Naive thymus-derived CD8-positive, alpha-beta T cell (primary cell): ENCODE data around the gene APOBEC3H. TPM values are rescaled to one million over a fixed set of nuclear protein-coding genes. Genes with fewer than 3 reads are reported as not detected.

ENCODE experiments used
- ATAC-seq, 2 donors: fragments of 150-1000 bp; cut with Tn5 transposase in 1 of 2; sonication (Bioruptor Pico), chemical (Tn5 transposase) in 1 of 2; 1 replicate in 1 of 2; 2 replicates in 1 of 2; pipeline ENCODE4 v1.10.0; 2021; ENCODE audit warnings: mild to moderate bottlenecking in 2 of 2, moderate library complexity in 2 of 2
- POLR2A ChIA-PET: fragments of 350-600 bp; sonication (Branson Sonifier 250); formaldehyde crosslinking; loops from one replicate; lab custom pipeline; 2021; ENCODE audit warnings: antibody characterized with exemption; lab: Charles Lee
- DNase-seq, 10 donors: peaks; one replicate each; pipeline versions ENCODE4 v3.0.0 to v3.0.0-alpha.2; 2020 to 2022
- H3K27ac Mint-ChIP-seq, 10 donors: one replicate each; pipeline ENCODE4 v1.8.0; 2020 to 2022; ENCODE audit warnings: mild to moderate bottlenecking in 10 of 10, mixed read lengths in 10 of 10, moderate library complexity in 4 of 10, inconsistent platforms in 1 of 10
- H3K27me3 Mint-ChIP-seq, 5 donors: one replicate each; pipeline ENCODE4 v1.8.0; 2021 to 2022; ENCODE audit warnings: mixed read lengths in 5 of 5
- H3K36me3 Mint-ChIP-seq, 3 donors: one replicate each; pipeline ENCODE4 v1.8.0; 2020 to 2022; ENCODE audit warnings: mixed read lengths in 3 of 3, mild to moderate bottlenecking in 2 of 3, inconsistent platforms in 1 of 3
- H3K4me1 Mint-ChIP-seq, 4 donors: one replicate each; pipeline ENCODE4 v1.8.0; 2021 to 2022; ENCODE audit warnings: mixed read lengths in 4 of 4
- H3K4me3 Mint-ChIP-seq, 10 donors: one replicate each; pipeline ENCODE4 v1.8.0; 2020 to 2022; ENCODE audit warnings: mild to moderate bottlenecking in 10 of 10, mixed read lengths in 10 of 10, moderate library complexity in 6 of 10, inconsistent platforms in 1 of 10
- H3K9me3 Mint-ChIP-seq, 9 donors: one replicate each; pipeline ENCODE4 v1.8.0; 2020 to 2022; ENCODE audit warnings: mixed read lengths in 9 of 9, mild to moderate bottlenecking in 3 of 9, inconsistent platforms in 1 of 9, moderate library complexity in 1 of 9
- polyA plus RNA-seq, 3 donors: library from polyadenylated mRNA; unstranded; fragments of 300-500 nt; fragmentation: Illumina TruSeq; gene quantifications; one replicate each; pipeline ENCODE4 v1.2.3, GENCODE V29; 2021
- total RNA-seq, 8 experiments: library from RNA in 2 of 8; stranded (reverse) in 2 of 8; gene quantifications; one replicate each; pipeline ENCODE4 v1.2.3 and lab custom pipeline; 2021 to 2026

Gene APOBEC3H
- total and polyA plus RNA-seq, 5 experiments from 2014 or later: 0.55 to 3.2 TPM; not detected in 3

- Mint-ChIP-seq H3K4me3 (peak overlapping the region in 3 of 10 donors; percentile 32 to 55 (median 48)), H3K4me1 (peaks cover 25 to 67% (median 55%) of the 10 kb centered on the region in 4 donors), H3K9me3 (no peaks in the 10 kb centered on the region), H3K27me3 (no peaks in the 10 kb centered on the region), H3K27ac (peak overlapping the region in 6 of 10 donors; percentile 49 to 91 (median 86)), H3K36me3 (no peaks in the 10 kb centered on the region)
- DNase-seq: no peak
- POLR2A ChIA-PET: interaction anchor here (1.2 to 1.5 kb wide), 2 partner anchors 10 to 13 kb away, joined by 3 to 4 read pairs; no protein-coding TSS in a partner anchor
- ATAC-seq: no peak
These were observed 982 bp downstream of the APOBEC3H start for GRCh38 chr22:39098026-39098425.

GRCh38 chr22:39098576-39098975, 1.5 kb downstream of the APOBEC3H start:
- peak overlapping the region in 3 of 10 donors; percentile 8 to 31 (median 29) for H3K4me3 Mint-ChIP-seq
- DNase-seq (no peak), ATAC-seq (no peak)
- no peaks in the 10 kb centered on the region for H3K9me3 Mint-ChIP-seq
- H3K36me3 Mint-ChIP-seq: no peaks in the 10 kb centered on the region
- H3K27ac Mint-ChIP-seq: peak overlapping the region in 9 of 10 donors; percentile 76 to 90 (median 83)
- no peaks in the 10 kb centered on the region for H3K27me3 Mint-ChIP-seq
- POLR2A ChIA-PET: interaction anchor here (1.2 to 1.5 kb wide), 2 partner anchors 10 to 13 kb away, joined by 3 to 4 read pairs; no protein-coding TSS in a partner anchor
- H3K4me1 Mint-ChIP-seq: peaks cover 24 to 64% (median 52%) of the 10 kb centered on the region in 4 donors

- no peak overlapping the region for H3K4me3 Mint-ChIP-seq
- no peaks in the 10 kb centered on the region for H3K36me3 Mint-ChIP-seq
- H3K27me3 Mint-ChIP-seq: no peaks in the 10 kb centered on the region
- DNase-seq (no peak), ATAC-seq (no peak)
- POLR2A ChIA-PET: no interaction called here
- H3K4me1 Mint-ChIP-seq: peaks cover 13 to 42% (median 30%) of the 10 kb centered on the region in 4 donors
- H3K27ac Mint-ChIP-seq: no peak overlapping the region
- H3K9me3 Mint-ChIP-seq: no peaks in the 10 kb centered on the region
These were observed 4.2 kb downstream of the APOBEC3H start for GRCh38 chr22:39101226-39101625.

GRCh38 chr22:39103431-39103830, 6.4 kb downstream of the APOBEC3H start:
- H3K9me3 Mint-ChIP-seq: no peaks in the 10 kb centered on the region
- DNase-seq (no peak), ATAC-seq (no peak)
- POLR2A ChIA-PET: no interaction called here
- peaks cover 7 to 21% (median 15%) of the 10 kb centered on the region in 4 donors for H3K4me1 Mint-ChIP-seq
- peak overlapping the region in 3 of 10 donors; percentile 4 to 22 (median 16) for H3K27ac Mint-ChIP-seq
- no peaks in the 10 kb centered on the region for H3K27me3 Mint-ChIP-seq
- no peak overlapping the region for H3K4me3 Mint-ChIP-seq
- no peaks in the 10 kb centered on the region for H3K36me3 Mint-ChIP-seq

GRCh38 chr22:39106326-39106725, 9.3 kb downstream of the APOBEC3H start:
- no peak overlapping the region for H3K4me3 Mint-ChIP-seq
- no peak for ATAC-seq
- H3K27ac Mint-ChIP-seq: no peak overlapping the region
- H3K36me3 Mint-ChIP-seq: no peaks in the 10 kb centered on the region
- peaks cover 3 to 8% (median 5%) of the 10 kb centered on the region in 4 donors for H3K4me1 Mint-ChIP-seq
- no peaks in the 10 kb centered on the region for H3K27me3 Mint-ChIP-seq
- H3K9me3 Mint-ChIP-seq: no peaks in the 10 kb centered on the region
- no peak for DNase-seq
- POLR2A ChIA-PET: no interaction called here

- Mint-ChIP-seq H3K27me3 (no peaks in the 10 kb centered on the region), H3K36me3 (no peaks in the 10 kb centered on the region), H3K4me1 (peaks cover 3 to 11% (median 5%) of the 10 kb centered on the region in 4 donors), H3K4me3 (no peak overlapping the region), H3K9me3 (no peaks in the 10 kb centered on the region), H3K27ac (no peak overlapping the region)
- no peak for ATAC-seq
- no peak for DNase-seq
- POLR2A ChIA-PET: interaction anchor here (1.4 kb wide), 1 partner anchor 10 kb away, joined by 4 read pairs; no protein-coding TSS in a partner anchor
These were observed 11.4 kb downstream of the APOBEC3H start for GRCh38 chr22:39108487-39108886.

- peaks cover 3 to 14% (median 5%) of the 10 kb centered on the region in 4 donors for H3K4me1 Mint-ChIP-seq
- peak overlapping the region in 1 of 10 donors; percentile 44 for H3K27ac Mint-ChIP-seq
- H3K4me3 Mint-ChIP-seq: no peak overlapping the region
- H3K9me3 Mint-ChIP-seq: no peaks in the 10 kb centered on the region
- H3K36me3 Mint-ChIP-seq: no peaks in the 10 kb centered on the region
- DNase-seq: no peak
- no peaks in the 10 kb centered on the region for H3K27me3 Mint-ChIP-seq
- POLR2A ChIA-PET: interaction anchor here (1.4 kb wide), 1 partner anchor 10 kb away, joined by 4 read pairs; no protein-coding TSS in a partner anchor
- no peak for ATAC-seq
These were observed 12.3 kb downstream of the APOBEC3H start for GRCh38 chr22:39109361-39109760.

GRCh38 chr22:39110631-39111561, 13.9 kb downstream of the APOBEC3H start:
- H3K4me3 Mint-ChIP-seq: no peak overlapping the region
- H3K27ac Mint-ChIP-seq: peak overlapping the region in 4 of 10 donors; percentile 15 to 45 (median 30)
- no peaks in the 10 kb centered on the region for H3K36me3 Mint-ChIP-seq
- ATAC-seq: no peak
- POLR2A ChIA-PET: interaction anchor here (0.5 to 1.1 kb wide), 5 partner anchors 14 to 282 kb away, joined by 3 to 7 read pairs (median 3); partner anchors contain the start of gene APOBEC3H
- H3K9me3 Mint-ChIP-seq: no peaks in the 10 kb centered on the region
- no peak for DNase-seq
- H3K27me3 Mint-ChIP-seq: no peaks in the 10 kb centered on the region
- peaks cover 3 to 28% (median 5%) of the 10 kb centered on the region in 4 donors for H3K4me1 Mint-ChIP-seq

- POLR2A ChIA-PET: interaction anchor here (0.6 to 0.7 kb wide), 2 partner anchors 241 to 243 kb away, joined by 3 read pairs; partner anchors contain the start of gene CBX6
- no peaks in the 10 kb centered on the region for H3K36me3 Mint-ChIP-seq
- no peak for ATAC-seq
- H3K9me3 Mint-ChIP-seq: no peaks in the 10 kb centered on the region
- peaks cover 9 to 52% (median 16%) of the 10 kb centered on the region in 4 donors for H3K4me1 Mint-ChIP-seq
- DNase-seq: no peak
- peak overlapping the region in 2 of 10 donors; percentile 31 to 76 for H3K27ac Mint-ChIP-seq
- H3K4me3 Mint-ChIP-seq: no peak overlapping the region
- H3K27me3 Mint-ChIP-seq: no peaks in the 10 kb centered on the region
These were observed 17.1 kb downstream of the APOBEC3H start for GRCh38 chr22:39114112-39114511.

GRCh38 chr22:39115570-39115969, 18.5 kb downstream of the APOBEC3H start:
- no peaks in the 10 kb centered on the region for H3K9me3 Mint-ChIP-seq
- no peaks in the 10 kb centered on the region for H3K36me3 Mint-ChIP-seq
- DNase-seq: no peak
- POLR2A ChIA-PET: interaction anchor here (0.6 kb wide), 1 partner anchor 199 kb away, joined by 3 read pairs; no protein-coding TSS in a partner anchor
- H3K27ac Mint-ChIP-seq: peak overlapping the region in 3 of 10 donors; percentile 23 to 76 (median 40)
- ATAC-seq: no peak
- H3K4me3 Mint-ChIP-seq: no peak overlapping the region
- no peaks in the 10 kb centered on the region for H3K27me3 Mint-ChIP-seq
- peaks cover 9 to 49% (median 16%) of the 10 kb centered on the region in 4 donors for H3K4me1 Mint-ChIP-seq

- POLR2A ChIA-PET: no interaction called here
- DNase-seq: no peak
These were observed 19.1 kb downstream of the APOBEC3H start for GRCh38 chr22:39115977-39116621.

GRCh38 chr22:39117585-39118191, 20.6 kb downstream of the APOBEC3H start:
- Mint-ChIP-seq H3K4me1 (peaks cover 8 to 47% (median 17%) of the 10 kb centered on the region in 4 donors), H3K4me3 (peak overlapping the region in 6 of 10 donors; percentile 0 to 63 (median 31)), H3K27me3 (no peaks in the 10 kb centered on the region), H3K36me3 (no peaks in the 10 kb centered on the region), H3K9me3 (no peaks in the 10 kb centered on the region), H3K27ac (peak overlapping the region in 9 of 10 donors; percentile 3 to 93 (median 76))
- POLR2A ChIA-PET: no interaction called here
- ATAC-seq: peak; percentile 63 to 65
- DNase-seq: peak; percentile 35 to 87 (median 62)

More at GRCh38 chr22:39115977-39116621, 19.1 kb downstream of the APOBEC3H start:
- H3K27ac Mint-ChIP-seq: peak overlapping the region in 5 of 10 donors; percentile 10 to 93 (median 74)
- peaks cover 8 to 45% (median 14%) of the 10 kb centered on the region in 4 donors for H3K4me1 Mint-ChIP-seq
- peak in 1 of 2 donors; percentile 19 for ATAC-seq
- H3K4me3 Mint-ChIP-seq: peak overlapping the region in 1 of 10 donors; percentile 7
- H3K36me3 Mint-ChIP-seq: no peaks in the 10 kb centered on the region
- H3K27me3 Mint-ChIP-seq: no peaks in the 10 kb centered on the region
- H3K9me3 Mint-ChIP-seq: no peaks in the 10 kb centered on the region
